ENCODE data around the gene SERTAD2.

GRCh38 chr2:64696636-64697035 lies 42.9 kb upstream of the SERTAD2 start:
- TF ChIP-seq, protein P1, sequence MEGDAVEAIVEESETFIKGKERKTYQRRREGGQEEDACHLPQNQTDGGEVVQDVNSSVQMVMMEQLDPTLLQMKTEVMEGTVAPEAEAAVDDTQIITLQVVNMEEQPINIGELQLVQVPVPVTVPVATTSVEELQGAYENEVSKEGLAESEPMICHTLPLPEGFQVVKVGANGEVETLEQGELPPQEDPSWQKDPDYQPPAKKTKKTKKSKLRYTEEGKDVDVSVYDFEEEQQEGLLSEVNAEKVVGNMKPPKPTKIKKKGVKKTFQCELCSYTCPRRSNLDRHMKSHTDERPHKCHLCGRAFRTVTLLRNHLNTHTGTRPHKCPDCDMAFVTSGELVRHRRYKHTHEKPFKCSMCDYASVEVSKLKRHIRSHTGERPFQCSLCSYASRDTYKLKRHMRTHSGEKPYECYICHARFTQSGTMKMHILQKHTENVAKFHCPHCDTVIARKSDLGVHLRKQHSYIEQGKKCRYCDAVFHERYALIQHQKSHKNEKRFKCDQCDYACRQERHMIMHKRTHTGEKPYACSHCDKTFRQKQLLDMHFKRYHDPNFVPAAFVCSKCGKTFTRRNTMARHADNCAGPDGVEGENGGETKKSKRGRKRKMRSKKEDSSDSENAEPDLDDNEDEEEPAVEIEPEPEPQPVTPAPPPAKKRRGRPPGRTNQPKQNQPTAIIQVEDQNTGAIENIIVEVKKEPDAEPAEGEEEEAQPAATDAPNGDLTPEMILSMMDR (IDR thresholded peaks at IDR 0.05; ENCODE audit: low read depth, low read length): no peak
- no peak for TF ChIP-seq EZH2phosphoT487 (IDR thresholded peaks at IDR 0.05; ENCODE audit: low read depth)

Measured in OCI-LY3 (cell line).